Stimulated activated CD4-positive, alpha-beta T cell treated with anti-CD3 and anti-CD28 coated beads, TNF-alpha, amount 100 ng/mL, for 48 hours (primary cell): ENCODE results near the gene TLR8.
"Not testable (repeated sequence)": the region's sequence is repeated elsewhere in the genome, so short reads cannot be mapped to it uniquely, and the experiment has no call there.

Source experiments
- DNase-seq, 3 donors: peaks; one replicate each; pipeline ENCODE4 v3.0.0-alpha.2; 2020; ENCODE audit warnings: low read depth in 3 of 3

The TLR8 gene

DNA sequence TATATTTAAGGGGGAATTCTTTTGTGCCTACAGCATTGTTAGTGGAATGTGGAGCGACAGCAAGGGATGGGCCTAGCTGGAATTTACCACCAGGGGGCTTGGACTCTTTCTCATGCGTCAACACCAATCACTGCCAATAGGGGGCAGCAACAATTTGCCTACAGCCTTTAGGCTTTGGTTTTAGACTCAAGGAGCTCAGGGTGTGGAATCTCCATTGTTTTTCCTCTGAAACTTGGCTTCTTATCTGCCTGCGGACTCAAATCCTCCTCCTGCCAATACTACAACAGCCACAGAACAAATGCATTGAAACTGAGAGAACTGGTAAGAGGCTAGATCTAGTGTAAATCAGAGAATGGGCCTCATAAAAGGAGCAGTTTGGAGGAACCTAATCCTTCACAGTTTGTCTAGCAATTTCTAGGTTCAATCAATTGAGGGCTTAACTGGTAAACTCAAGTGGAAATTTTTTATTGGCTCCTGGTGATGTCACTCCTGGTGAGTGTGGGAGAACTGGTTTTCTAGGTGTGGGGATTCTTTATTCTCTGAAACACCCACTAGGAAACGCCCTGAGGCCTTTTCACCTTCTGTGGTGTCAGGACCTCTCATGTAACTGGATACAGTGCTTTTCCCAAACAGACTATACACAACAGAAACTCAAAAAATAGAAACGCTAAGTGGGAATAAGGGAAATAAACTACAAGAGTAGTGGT, 40.6 kb downstream of the TLR8 start:
- DNase-seq, result peak; percentile 56 to 74 (median 62)

DNA sequence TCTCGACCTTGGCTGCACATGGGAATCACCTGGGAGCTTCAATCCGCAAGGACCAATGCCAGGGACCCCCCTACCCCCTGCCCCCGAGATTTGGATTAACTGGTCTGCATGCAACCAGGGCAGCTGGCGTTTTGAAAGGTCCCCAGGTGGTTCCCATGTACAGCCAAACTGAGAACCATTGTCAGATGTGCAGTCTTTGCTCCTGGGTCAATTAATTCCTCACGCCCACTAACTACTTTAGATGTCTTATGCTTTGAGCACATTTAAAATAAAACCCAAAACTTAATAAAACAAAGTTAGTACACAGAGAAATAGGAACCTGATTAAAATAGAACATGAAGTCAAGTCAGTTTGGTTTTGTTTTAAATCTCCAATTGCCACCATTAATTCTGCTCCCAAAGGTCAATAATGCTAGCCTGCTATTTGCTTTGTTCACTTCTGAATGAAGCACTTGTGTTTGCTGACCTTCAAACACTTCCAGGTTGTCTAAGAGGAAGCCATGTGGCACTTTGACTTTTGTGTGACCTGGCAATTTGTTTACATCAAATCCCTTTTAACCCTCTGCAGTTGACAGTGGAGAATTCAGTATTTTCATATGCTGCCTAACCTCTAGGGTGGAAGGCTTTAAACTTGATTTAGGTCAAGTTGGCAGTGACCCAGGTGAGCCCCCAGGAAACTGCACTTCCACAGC, 41.3 kb downstream of the TLR8 start:
- no peak for DNase-seq

DNA sequence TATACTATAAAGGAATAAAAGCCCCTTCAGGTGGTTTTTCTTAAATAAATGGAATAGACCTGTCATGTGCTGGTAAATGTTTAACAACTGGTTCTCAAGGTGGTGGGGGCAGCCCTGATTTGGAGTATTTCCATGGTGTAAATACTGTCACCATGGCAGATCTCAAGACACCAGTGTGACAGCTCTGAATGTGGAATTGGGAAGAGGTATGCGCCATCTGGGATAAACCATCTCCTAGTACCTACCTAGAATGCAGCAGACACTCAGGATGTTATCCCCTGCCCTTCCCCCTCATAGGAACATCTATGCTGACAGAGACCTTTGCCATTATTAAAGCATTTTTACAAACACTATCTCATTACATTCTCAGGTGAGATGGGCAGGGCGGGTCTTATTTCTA, 42.1 kb downstream of the TLR8 start:
- no peak for DNase-seq

DNA sequence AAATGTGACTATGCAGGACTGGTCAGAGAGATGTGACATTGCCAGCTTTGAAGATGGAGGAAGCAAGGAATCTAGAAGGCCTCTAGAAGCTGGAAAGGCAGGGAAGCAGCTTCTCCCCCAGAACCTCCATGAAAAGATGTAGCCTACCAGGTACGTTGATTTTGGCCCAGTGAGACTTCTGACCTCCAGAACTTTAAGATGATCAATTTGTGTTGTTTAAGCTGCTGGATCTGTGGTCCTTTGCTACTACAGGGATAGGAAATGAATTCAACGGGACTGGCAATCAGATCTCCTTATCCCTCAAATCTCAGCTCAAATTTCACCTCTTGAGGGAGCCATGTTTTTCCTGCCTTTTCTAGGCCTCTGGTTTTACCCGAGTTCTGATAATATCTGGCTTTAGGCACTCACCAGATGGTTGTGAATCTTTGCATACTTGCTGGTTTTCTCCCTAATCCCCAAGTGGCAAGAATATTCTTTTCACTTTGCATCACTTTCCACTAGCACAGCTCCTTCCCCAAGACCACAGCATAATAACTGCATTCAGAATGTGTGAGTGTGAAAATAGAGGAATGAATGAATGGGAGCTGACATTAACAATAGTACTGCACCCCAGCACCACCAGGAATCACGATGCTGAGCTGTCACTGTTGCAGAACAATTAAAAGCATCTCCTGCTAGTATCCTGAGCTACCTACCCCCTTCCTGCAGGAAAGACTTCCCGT, 42.9 kb downstream of the TLR8 start:
- no peak for DNase-seq

DNA sequence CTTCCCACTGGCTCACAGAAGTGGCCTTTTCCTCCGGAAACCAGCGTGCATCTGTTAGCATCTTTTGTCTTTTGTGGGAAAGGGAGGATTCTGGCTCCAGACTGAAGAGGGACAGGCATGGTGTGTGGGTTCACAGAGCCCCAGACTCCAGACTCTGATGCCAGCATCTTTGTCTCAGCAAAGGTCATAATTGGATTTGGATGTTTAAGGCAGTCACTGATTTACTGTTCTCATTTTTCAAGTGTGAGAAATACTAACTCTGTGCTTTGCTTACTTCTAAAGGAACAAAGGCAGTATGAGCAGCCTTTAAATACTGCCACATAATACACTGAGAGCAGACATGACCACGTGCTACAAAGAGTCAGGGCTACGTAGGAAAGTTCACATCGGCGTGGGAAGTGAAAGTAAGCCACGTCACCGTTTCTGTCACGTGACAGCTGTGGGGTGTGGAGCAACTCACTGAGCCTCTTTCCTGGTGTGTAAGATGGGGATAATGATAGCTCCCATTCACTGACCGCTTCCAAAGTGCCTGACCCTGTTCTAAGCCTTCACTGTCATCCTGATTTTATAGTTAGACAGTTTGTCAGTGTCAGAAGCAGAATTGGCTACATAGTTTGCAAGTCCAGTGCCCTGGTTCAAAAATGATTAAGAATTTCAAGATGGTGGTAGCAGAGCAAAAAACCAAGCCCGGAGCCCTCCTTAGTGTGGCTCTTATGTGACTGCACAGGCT, 43.7 kb downstream of the TLR8 start:
- peak; percentile 68 to 81 (median 77) for DNase-seq

DNA sequence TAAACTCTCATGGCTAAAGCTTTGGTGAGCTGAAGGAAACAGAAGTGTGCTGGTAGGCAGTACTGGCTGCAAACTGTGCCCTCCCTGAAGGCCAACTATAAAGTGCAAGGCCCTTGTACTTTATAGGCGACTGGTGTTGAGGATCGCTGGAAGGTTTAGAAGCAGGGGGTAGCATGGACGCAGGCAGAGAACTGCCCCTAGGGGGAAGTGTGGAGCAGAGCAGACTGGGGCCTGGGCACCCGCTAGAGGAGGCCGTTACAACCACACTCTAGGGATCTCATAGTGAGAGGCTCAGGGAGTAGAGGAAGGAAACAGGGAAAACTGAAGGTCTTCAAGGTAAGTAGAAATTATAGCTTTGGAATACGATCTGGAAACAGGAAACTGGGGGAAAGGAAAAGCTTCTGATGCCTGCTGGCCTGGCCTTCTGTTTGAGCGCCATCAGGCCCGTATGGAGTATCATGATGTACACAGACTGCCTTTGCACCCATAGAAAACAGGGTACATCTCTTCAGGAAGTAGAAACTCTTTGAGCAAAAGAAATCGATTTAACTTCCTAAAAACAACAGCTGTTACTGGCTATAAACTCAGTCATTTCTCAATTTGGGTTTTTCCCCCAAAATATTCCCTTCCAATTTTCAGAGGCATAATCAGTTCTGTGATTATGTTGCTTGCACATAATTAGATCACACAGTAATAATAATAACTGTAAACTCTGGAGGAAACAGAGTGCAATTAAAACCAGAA, 44.6 kb downstream of the TLR8 start:
- DNase-seq, result peak; percentile 50 to 65 (median 59)

DNA sequence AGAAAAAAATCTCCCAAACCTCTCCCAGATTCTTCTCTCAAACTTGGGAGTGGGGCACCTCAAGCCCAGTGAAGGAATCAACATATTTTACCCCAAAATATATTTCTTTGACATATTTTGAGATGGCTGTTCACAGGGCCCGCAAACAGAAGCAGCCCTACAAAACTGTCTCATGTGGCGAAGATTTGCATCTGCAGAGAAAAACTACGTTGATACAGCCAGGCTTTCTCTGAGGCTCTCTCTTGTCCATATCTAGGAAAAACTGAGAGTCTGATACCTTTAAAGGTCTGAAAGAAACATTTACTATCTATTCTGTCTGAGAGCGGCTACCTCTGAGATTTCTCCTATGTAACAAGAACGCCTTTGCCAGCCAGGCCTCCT, 45.2 kb downstream of the TLR8 start:
- DNase-seq, result no peak

DNA sequence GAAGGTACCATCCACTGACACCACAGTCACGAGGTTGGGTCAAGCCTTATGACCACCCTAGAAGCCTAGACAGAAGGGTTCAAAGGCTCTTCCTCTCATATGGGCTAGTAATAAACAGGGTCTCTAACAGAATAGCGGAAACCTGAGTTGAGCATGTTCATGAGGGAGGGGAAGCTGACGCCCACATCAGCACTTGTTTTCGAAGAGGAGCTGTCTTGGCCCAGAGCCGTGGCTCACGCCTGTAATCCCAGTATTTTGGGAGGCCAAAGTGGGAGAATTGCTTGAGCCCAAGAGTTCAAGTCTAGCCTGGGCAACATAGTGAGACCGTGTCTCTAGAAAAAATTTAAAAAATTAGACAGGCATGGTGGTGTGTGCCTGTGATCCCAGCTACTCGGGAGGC, 47.0 kb downstream of the TLR8 start:
- no peak for DNase-seq

DNA sequence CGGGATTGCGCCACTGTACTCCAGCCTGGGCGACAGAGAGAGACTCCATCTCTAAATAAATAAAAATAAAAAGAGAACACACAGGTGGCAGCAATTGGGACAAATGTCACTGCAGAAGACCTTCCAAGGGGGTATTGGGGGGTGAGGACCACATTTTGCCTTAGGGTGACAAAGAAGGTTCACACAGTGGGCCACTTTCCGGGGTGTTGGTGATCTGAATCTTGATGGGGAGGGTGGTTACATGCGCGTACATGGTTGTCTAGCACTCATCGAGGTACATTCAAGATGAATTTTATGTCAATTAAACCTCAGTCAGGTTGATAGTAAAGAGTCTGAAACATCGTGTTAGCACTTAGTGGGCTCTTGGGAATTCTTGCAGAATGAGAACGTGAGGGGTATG, 48.0 kb downstream of the TLR8 start:
- DNase-seq, result no peak

DNA sequence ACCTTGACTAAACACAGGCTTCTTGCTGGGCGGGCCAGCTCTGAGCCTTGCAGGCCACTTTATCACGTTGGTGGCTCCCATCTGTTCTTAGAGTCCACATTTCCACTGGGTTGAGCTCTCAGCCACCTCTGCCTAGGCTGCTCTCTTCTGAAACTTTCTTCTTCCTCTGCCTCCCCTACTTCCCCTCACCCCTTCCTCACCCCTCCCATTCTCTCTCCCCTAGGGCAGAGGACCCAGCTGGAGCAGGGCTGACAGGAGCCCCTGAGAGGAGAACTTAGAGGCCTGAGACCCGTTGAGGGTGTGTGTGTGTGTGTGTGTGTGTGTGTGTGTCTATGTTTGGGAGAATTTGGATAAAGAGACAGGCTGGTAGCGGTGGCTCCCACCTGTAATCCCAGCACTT, 48.6 kb downstream of the TLR8 start:
- DNase-seq, result no peak

DNA sequence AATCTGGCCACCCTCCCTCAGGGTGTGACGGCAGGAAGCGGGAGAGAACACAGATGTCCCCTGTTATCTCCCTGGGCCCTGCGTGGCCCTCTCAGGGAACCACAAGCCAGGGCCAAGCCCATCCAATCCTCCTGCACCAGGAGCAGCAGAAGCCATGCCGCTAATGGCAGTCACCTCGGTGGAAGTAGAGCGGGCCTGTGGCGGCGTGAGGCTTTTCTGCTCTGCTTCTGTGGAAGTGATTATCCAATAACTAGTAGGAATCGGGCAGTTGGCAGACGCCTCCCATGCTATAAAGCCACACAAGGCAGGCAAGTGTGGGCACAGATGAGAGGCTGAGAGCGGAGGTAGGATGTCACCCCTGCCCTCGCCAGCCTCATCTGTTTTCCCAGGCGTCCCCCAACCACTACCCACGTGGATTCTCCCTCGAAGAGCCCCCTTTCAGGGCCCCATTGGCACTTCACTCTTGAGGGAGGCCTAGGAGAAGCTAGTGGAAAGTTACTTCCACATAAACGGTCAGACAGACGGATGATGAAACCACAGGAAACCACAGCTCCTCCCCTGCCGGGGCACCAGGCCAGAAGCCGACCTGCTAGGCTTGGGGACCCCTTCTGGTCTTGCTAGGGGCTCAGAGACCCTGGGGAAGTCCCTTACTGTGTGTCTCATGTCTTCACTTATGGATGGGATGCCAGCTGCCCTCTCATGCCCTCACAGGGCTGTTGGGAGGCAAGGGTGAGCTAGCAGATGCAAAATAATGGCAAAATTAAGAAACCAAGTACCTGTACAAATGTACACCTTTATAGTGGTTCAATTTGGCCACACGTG, 49.7 kb downstream of the TLR8 start:
- DNase-seq, result peak in 1 of 3 donors; percentile 27

DNA sequence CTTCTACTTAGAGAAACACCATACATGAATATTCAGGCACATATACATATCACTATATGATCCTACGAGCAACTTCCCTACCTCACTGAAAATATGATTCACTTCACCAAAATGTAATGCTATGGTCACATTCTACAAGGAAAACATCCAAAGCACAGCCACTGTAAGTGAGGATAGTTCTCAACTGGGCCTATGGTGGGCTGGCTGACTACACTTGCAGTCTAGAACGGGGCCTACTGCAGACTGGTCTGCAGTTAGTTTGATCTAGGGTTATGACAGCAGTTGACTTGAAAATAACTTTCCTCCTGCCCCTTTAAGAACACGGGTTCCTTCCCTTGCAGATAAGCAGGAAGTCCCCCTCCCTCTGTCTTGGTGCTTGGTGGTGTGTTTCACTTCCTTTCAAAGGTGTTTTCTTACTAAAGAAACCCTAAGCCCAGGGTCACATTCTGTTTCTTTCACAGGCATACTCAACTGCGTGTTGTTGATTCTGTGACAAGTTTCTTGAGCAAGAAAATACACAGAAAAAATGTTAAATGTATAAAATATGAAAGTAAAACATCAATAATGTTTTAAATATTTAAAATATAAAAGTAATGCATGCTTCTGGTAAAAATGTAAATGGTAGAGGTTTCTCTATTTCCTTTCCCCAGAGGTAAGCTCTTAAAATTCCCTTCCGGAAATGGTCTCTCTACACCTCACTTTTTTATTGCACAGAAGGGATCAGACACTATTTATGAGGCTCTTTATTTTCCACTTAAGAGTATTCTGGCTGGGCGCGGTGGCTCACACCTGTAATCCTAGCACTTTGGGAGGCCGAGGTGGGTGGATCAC, 50.5 kb downstream of the TLR8 start:
- DNase-seq, result no peak

DNA sequence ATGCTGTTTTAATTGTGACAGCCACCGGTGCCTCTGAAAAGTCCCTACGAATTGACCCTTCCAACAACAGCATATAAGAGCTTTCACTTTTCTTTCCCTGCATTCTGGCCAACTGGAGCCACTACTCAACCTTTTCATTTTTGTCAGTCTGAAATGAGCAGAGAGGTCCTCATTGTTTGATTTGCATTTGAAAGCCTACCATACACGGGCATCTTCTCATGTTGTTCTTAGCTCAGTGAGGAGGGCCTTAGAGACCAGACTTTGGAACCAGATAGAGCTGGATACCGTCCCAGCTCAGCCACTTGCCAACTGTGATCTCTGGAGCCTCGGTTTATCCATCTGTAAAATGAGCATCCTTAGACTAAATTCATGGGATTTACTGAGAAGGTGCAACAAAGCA, 51.6 kb downstream of the TLR8 start:
- no peak for DNase-seq

DNA sequence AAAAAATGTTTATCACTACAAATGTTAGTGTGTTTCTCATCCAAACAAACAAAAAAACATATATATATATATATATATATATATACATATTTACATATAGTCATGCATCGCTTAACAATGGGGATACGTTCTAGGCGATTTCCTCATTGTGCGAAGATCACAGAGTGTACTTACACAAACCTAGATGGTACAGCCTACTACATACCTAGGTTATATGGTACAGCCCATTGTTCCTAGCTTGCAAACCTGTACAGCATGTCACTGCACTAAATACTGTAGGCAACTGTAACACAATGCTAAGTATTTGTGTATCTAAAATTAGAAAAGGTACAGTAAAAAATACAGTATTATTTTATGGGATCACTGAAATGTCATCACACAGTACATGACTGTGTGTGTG, 52.0 kb downstream of the TLR8 start:
- no peak for DNase-seq

DNA sequence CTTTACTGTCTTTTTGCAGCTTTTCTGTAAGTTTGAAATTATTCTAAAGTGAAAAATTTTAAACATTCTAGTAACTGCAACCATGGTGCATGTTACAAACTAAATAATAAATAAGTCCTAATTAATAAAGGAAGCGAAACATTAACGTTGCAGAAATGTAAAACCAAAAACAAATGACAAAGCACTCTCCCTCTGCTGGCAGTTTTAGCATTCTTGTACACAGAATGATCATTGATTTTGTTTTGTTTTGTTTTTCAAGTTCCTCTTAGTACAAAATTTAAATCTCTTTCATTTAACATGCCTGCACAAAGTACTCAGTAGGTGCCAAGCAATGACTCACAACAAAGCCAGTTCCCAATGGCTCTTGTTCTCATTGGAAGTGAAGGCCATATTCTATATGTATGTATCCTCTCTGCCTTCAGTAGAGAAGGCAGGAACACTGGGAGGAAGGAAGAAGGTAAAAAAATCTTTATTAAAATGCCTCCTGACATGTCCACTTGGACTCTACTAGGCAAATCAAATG, 54.8 kb downstream of the TLR8 start:
- no peak for DNase-seq

DNA sequence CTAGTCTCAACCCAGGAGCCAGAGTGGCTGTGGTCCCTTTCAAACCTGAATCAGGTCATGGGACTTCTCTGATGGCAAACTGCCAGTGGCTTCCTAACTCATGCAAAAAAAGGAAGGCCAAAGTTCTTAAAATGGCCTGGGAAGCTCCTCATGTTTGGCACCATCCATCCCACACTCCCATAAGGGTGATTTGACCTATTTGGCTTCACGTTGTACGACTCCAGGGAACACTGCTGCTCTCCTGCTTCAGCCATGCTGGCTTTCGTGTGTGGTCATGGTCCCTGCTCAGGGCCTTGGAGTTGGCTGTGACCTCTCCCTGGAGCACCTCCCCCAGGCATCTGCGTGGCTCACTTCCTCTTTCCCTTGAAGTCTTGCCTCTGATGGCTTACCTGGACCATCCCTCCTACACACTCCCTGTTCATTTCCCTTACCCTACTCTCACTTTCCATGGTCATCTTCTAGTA, 55.7 kb downstream of the TLR8 start:
- no peak for DNase-seq

DNA sequence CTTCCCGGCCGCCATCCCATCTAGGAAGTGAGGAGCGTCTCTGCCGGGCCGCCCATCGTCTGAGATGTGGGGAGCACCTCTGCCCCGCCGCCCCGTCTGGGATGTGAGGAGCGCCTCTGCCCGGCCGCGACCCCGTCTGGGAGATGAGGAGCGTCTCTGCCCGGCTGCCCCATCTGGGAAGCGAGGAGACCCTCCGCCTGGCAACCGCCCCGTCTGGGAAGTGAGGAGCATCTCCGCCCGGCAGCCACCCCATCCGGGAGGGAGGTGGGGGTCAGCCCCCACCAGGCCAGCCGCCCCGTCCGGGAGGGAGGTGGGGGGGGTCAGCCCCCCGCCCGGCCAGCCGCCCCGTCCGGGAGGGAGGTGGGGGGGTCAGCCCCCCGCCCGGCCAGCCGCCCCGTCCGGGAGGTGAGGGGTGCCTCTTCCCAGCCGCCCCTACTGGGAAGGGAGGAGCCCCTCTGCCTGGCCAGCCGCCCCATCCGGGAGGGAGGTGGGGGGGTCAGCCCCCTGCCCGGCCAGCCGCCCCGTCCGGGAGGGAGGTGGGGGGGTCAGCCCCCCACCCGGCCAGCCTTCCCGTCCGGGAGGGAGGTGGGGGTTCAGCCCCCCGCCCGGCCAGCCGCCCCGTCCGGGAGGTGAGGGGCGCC, 56.9 kb downstream of the TLR8 start:
- not testable (repeated sequence) for DNase-seq

DNA sequence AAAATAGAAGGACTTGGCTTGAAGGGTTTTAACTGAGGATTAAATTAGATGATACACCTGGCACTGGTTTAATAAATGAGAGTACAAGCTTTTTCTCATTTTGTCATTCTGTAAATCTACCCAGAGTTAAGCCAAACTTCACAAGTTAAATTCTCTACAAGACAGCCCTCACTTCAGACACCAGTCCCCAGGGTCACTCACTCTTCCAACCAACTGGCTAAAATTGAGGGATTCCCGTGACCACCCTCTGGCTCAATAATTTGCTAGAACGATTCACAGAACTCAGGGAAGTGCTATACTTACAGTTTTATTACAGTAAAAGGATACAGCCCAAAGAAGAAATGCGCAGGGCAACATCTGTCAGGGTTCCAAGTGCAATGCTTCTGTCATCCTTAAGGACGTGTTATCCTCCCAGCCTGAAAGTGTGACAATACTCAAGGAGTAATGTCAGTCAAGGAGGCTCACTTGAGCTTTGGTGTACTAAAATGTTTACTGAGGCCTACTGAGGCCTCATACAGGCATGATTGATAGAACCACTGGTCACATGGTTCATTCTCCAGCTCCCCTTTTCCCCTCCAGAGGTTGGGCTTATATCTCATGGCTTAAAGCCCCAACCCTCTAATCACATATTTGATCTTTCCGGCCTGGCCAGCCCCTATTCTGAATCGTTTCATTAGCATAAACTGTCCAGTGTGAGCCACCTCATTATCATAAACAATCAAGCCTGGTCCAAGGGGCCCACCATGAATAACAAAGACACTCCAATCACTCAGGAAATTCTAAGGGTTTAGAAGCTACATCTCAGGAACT, 58.9 kb downstream of the TLR8 start:
- no peak for DNase-seq
